CD4-positive, alpha-beta T cell treated with Interleukin-4 for 1 hour (primary cell): Measurements from ENCODE around the gene ACSBG1.

ENCODE experiments used
- DNase-seq, 2 donors: peaks; one replicate each; pipeline ENCODE4 v3.0.0-alpha.2; 2020 to 2022

ACSBG1 gene

DNA sequence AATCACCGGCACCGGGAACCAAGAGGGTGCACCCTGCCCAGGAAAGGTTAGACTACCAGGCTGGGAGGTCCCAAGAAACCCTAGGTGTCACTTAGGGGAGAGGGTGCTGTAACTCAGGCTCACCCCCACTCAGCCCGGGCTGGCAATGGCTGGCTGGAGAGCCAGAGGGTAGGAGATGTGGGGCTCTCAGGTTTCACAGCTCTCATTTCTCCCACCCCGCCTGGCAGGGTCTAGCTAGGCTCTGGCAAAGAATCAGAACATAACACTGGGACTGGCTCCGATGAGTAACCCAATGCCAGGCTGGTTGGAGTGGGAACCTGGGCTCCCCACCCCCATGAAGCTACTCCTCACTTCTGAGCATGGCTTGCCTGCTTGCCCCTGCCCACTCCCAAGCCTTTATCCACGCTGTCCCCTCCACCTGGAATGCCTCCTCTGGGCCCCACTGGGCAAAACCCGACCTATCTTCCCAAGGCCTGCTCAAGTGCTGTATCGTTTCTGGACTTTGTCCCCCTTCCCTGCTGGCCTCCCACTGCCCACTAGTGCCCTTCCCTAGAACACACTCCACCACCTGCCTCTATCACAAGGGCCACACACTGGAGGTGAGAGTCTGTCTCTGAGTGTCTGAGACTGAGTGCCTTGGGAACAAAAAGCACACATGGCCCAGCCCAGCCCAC is 105.2 kb downstream of the ACSBG1 start:
- no peak for DNase-seq

- no peak for DNase-seq
Observed at GRCh38 chr15:78127882-78128281, 106.5 kb downstream of the ACSBG1 start.

GRCh38 chr15:78125267-78125666 is 109.1 kb downstream of the ACSBG1 start:
- no peak for DNase-seq

DNA sequence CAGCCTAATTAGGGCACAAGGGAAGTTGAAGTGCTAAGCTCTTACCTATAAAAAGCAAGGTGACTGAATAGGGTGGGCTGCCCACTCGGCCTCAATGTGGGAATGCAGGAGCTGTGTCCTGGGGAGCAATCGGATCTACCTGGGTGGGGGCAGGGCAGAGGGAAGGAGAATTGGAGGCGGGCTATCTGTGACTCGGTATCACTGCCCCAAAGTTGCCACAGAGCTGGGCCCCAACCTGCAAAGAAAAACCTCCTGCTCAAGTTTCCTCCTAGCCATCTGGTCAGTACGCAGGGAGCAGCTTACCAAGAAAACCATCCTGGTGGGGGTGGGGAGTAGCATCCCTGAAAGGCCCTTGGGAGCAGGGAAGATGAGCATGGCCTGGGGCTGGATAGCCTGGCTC is 113.8 kb downstream of the ACSBG1 start:
- DNase-seq = no peak
